MM.1S (cell line): Measurements from ENCODE around the gene SCT.

Source experiments
- DNase-seq: peaks from one replicate; pipeline ENCODE4 v3.0.0-alpha.2; 2015
- H2AFZ ChIP-seq: fragments of 300-600 bp; sonication (generic); 2 replicates; pipeline ENCODE4 v1.6.0; 2016; ENCODE audit warnings: antibody characterized with exemption, low read length
- H3F3A ChIP-seq: fragments of 300-600 bp; sonication (generic); 2 replicates; pipeline ENCODE4 v1.6.1; 2016; ENCODE audit warnings: mild to moderate bottlenecking, antibody characterized with exemption, low read length, moderate library complexity, mixed read lengths; ENCODE audit not compliant: insufficient read depth
- H3K27ac ChIP-seq: fragments of 300-600 bp; sonication (generic); 2 replicates; pipeline ENCODE4 v1.5.1; 2016; ENCODE audit warnings: mild to moderate bottlenecking, low read length
- H3K27me3 ChIP-seq: fragments of 300-600 bp; sonication (generic); replicated peaks from 2 replicates; pipeline ENCODE4 v1.6.0; 2016; ENCODE audit warnings: low read length; ENCODE audit not compliant: insufficient read depth
- H3K36me3 ChIP-seq: fragments of 300-600 bp; sonication (generic); replicated peaks from 2 replicates; pipeline ENCODE4 v1.6.1; 2016; ENCODE audit warnings: mild to moderate bottlenecking, low read length, mixed read lengths; ENCODE audit not compliant: insufficient read depth
- H3K4me1 ChIP-seq: fragments of 300-600 bp; sonication (generic); 2 replicates; pipeline ENCODE4 v1.6.1; 2016; ENCODE audit warnings: low read length, mixed read lengths
- H3K4me2 ChIP-seq: fragments of 300-600 bp; sonication (generic); 2 replicates; pipeline ENCODE4 v1.6.0; 2016; ENCODE audit warnings: low read depth, low read length
- H3K4me3 ChIP-seq: fragments of 300-600 bp; sonication (generic); 2 replicates; pipeline ENCODE4 v1.5.1; 2016; ENCODE audit warnings: low read length, mixed read lengths
- H3K79me2 ChIP-seq: fragments of 300-600 bp; sonication (generic); 2 replicates; pipeline ENCODE4 v1.6.1; 2016; ENCODE audit warnings: mixed run types, low read length, mixed read lengths
- H3K9ac ChIP-seq: fragments of 300-600 bp; sonication (generic); 2 replicates; pipeline ENCODE4 v1.6.1; 2016; ENCODE audit warnings: low read length, mixed read lengths
- H3K9me2 ChIP-seq: fragments of 300-600 bp; sonication (generic); replicated peaks from 2 replicates; pipeline ENCODE4 v1.6.1; 2016; ENCODE audit warnings: mild to moderate bottlenecking, low read length, mixed read lengths; ENCODE audit not compliant: insufficient read depth
- H3K9me3 ChIP-seq: fragments of 300-600 bp; sonication (generic); replicated peaks from 2 replicates; pipeline ENCODE4 v1.6.1; 2016; ENCODE audit warnings: mild to moderate bottlenecking, low read length, mixed read lengths; ENCODE audit not compliant: insufficient read depth
- H4K20me1 ChIP-seq: fragments of 300-600 bp; sonication (generic); 2 replicates; pipeline ENCODE4 v1.6.1; 2016; ENCODE audit warnings: mild to moderate bottlenecking, low read length, moderate library complexity, mixed read lengths; ENCODE audit not compliant: insufficient read depth
- CTCF ChIP-seq: fragments of 300-600 bp; sonication (generic); IDR thresholded peaks from 2 replicates; pipeline ENCODE4 v1.5.1; 2016; ENCODE audit warnings: antibody characterized with exemption, low read length, mixed read lengths
- EZH2 ChIP-seq: fragments of 300-600 bp; sonication (generic); optimal IDR thresholded peaks from 2 replicates; pipeline ENCODE3; 2017; ENCODE audit warnings: low read depth, mild to moderate bottlenecking, antibody characterized with exemption, low read length, mixed read lengths
- EZH2phosphoT487 ChIP-seq: fragments of 300-600 bp; sonication (generic); IDR thresholded peaks from 2 replicates; pipeline ENCODE4 v1.6.1; 2018; ENCODE audit warnings: antibody characterized with exemption, low read length

The SCT gene

GRCh38 chr11:618856-619627 lies 7.9 kb downstream of the SCT start:
- TF ChIP-seq CTCF (no peak), EZH2 (no peak), EZH2phosphoT487 (no peak)
- Histone ChIP-seq H3K36me3 (no peaks in the 10 kb centered on the region), H3F3A (peaks cover 11% of the 10 kb centered on the region), H3K79me2 (no peaks in the 10 kb centered on the region; the same call in 1 of the 2 replicates), H4K20me1 (no peaks in the 10 kb centered on the region), H3K4me3 (no peak overlapping the region), H3K27me3 (no peaks in the 10 kb centered on the region), H3K4me1 (peaks cover 13% of the 10 kb centered on the region; the same call in 1 of the 2 replicates), H3K4me2 (no peak overlapping the region), H3K27ac (no peak overlapping the region), H3K9me2 (no peaks in the 10 kb centered on the region), H3K9ac (no peak overlapping the region), H2AFZ (no peak overlapping the region), H3K9me3 (no peaks in the 10 kb centered on the region)
- no peak for DNase-seq

GRCh38 chr11:617912-618682 lies 8.9 kb downstream of the SCT start:
- no peak overlapping the region for H3K27ac ChIP-seq
- H3K79me2 ChIP-seq, result peaks cover 2% of the 10 kb centered on the region; the same call in 1 of the 2 replicates
- no peak overlapping the region for H3K4me2 ChIP-seq
- DNase-seq, result no peak
- H4K20me1 ChIP-seq, result no peaks in the 10 kb centered on the region
- H3K4me3 ChIP-seq, result no peak overlapping the region
- peaks cover 13% of the 10 kb centered on the region; the same call in 1 of the 2 replicates for H3K4me1 ChIP-seq
- H3K27me3 ChIP-seq, result no peaks in the 10 kb centered on the region
- TF ChIP-seq EZH2phosphoT487 (no peak), CTCF (no peak), EZH2 (no peak)
- no peak overlapping the region for H2AFZ ChIP-seq
- H3F3A ChIP-seq, result peaks cover 11% of the 10 kb centered on the region
- no peaks in the 10 kb centered on the region for H3K9me3 ChIP-seq
- H3K9me2 ChIP-seq, result no peaks in the 10 kb centered on the region
- H3K36me3 ChIP-seq, result no peaks in the 10 kb centered on the region; the same call in 1 of the 2 replicates
- H3K9ac ChIP-seq, result no peak overlapping the region

GRCh38 chr11:617199-617911 lies 9.6 kb downstream of the SCT start:
- H3K36me3 ChIP-seq, result no peaks in the 10 kb centered on the region; the same call in 1 of the 2 replicates
- TF ChIP-seq EZH2phosphoT487, result no peak
- TF ChIP-seq CTCF, result no peak
- TF ChIP-seq EZH2, result no peak
- no peaks in the 10 kb centered on the region for H3K9me2 ChIP-seq
- H3K4me1 ChIP-seq, result peaks cover 13% of the 10 kb centered on the region; the same call in 1 of the 2 replicates
- no peak for DNase-seq
- H3K27me3 ChIP-seq, result no peaks in the 10 kb centered on the region
- H3K9me3 ChIP-seq, result no peaks in the 10 kb centered on the region
- H4K20me1 ChIP-seq, result no peaks in the 10 kb centered on the region
- no peak overlapping the region for H3K27ac ChIP-seq
- H3K79me2 ChIP-seq, result peaks cover 8% of the 10 kb centered on the region; the same call in 1 of the 2 replicates
- H3K4me2 ChIP-seq, result no peak overlapping the region
- no peak overlapping the region for H3K4me3 ChIP-seq
- no peak overlapping the region for H2AFZ ChIP-seq
- peaks cover 11% of the 10 kb centered on the region for H3F3A ChIP-seq
- H3K9ac ChIP-seq, result no peak overlapping the region
